IMR-90 (cell line): ENCODE measurements around the gene SMIM33.

Experiments used
- MXI1 ChIP-seq: IDR thresholded peaks from 2 replicates; pipeline ENCODE4 v1.6.1; 2012; ENCODE audit warnings: low read depth, mild to moderate bottlenecking, low read length, moderate library complexity, borderline replicate concordance
- POLR2A ChIP-seq: IDR thresholded peaks from 2 replicates; pipeline ENCODE4 v1.6.1; 2012; ENCODE audit warnings: mild to moderate bottlenecking, low read depth, low read length
- RAD21 ChIP-seq: IDR thresholded peaks from 2 replicates; pipeline ENCODE4 v1.6.1; 2012; ENCODE audit warnings: low read length, improper control_type of control experiment
- SMC3 ChIP-seq: fragments of 150-350 bp; IDR thresholded peaks from 2 replicates; pipeline ENCODE4 v1.6.1; 2016; ENCODE audit warnings: low read depth, mild to moderate bottlenecking, antibody characterized with exemption, low read length, moderate library complexity
- TF ChIP-seq, protein P1 (sequence below): fragments of 150-350 bp; IDR thresholded peaks from 2 replicates; pipeline ENCODE4 v1.6.1; 2017; ENCODE audit warnings: mild to moderate bottlenecking, antibody characterized with exemption, low read length, low read depth
- TF ChIP-seq, protein P2 (sequence below): conservative IDR thresholded peaks from 2 replicates; pipeline ENCODE4 v1.5.1; 2012; ENCODE audit warnings: mild to moderate bottlenecking, low read depth, low read length, improper control_type of control experiment
- TF ChIP-seq, protein P3 (sequence below): fragments of 150-350 bp; IDR thresholded peaks from 2 replicates; pipeline ENCODE4 v1.6.1; 2016; ENCODE audit warnings: low read depth, mild to moderate bottlenecking, low read length, moderate library complexity, borderline replicate concordance

DNA sequence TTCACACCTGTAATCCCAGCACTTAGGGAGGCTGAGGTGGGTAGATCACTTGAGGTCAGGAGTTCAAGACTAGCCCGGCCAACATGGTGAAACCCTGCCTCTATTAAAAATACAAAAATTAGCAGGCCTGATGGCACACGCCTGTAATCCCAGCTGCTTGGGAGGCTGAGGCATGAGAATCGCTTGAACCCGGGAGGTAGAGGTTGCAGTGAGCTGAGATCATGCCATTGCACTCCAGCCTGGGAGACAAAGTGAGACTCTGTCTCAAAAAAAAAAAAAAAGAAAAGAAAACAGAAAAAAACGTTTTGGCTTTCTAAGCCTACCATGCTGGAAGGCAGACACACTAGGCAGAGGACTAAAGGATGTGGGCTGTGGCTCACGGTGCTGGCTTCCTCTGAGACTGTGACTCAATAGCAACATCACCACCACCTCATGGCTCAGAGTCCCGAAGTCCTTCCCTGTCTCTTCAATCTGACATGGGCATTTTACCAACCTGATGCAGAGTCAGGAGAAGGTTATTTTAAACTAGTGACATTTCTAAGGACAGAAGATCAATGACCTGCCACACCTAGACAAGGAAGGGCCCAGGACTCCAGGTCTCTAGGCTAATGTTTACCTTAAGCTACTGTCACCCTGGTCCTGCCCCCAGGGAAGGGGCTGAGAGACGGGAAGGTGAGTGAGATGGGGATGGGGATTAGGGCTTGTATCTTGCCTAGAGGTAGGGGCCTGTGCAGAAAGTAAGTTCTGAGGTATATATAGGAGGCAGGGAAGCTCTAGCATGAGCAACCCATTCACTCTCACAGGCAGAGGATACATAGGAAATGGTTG, 12.0 kb upstream of the SMIM33 start:
- TF ChIP-seq POLR2A (no peak), SMC3 (no peak), MXI1 (no peak), RAD21 (no peak)
- TF ChIP-seq, protein P1, sequence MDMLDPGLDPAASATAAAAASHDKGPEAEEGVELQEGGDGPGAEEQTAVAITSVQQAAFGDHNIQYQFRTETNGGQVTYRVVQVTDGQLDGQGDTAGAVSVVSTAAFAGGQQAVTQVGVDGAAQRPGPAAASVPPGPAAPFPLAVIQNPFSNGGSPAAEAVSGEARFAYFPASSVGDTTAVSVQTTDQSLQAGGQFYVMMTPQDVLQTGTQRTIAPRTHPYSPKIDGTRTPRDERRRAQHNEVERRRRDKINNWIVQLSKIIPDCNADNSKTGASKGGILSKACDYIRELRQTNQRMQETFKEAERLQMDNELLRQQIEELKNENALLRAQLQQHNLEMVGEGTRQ: no peak
- TF ChIP-seq, protein P2, sequence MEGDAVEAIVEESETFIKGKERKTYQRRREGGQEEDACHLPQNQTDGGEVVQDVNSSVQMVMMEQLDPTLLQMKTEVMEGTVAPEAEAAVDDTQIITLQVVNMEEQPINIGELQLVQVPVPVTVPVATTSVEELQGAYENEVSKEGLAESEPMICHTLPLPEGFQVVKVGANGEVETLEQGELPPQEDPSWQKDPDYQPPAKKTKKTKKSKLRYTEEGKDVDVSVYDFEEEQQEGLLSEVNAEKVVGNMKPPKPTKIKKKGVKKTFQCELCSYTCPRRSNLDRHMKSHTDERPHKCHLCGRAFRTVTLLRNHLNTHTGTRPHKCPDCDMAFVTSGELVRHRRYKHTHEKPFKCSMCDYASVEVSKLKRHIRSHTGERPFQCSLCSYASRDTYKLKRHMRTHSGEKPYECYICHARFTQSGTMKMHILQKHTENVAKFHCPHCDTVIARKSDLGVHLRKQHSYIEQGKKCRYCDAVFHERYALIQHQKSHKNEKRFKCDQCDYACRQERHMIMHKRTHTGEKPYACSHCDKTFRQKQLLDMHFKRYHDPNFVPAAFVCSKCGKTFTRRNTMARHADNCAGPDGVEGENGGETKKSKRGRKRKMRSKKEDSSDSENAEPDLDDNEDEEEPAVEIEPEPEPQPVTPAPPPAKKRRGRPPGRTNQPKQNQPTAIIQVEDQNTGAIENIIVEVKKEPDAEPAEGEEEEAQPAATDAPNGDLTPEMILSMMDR: no peak
- TF ChIP-seq, protein P3, sequence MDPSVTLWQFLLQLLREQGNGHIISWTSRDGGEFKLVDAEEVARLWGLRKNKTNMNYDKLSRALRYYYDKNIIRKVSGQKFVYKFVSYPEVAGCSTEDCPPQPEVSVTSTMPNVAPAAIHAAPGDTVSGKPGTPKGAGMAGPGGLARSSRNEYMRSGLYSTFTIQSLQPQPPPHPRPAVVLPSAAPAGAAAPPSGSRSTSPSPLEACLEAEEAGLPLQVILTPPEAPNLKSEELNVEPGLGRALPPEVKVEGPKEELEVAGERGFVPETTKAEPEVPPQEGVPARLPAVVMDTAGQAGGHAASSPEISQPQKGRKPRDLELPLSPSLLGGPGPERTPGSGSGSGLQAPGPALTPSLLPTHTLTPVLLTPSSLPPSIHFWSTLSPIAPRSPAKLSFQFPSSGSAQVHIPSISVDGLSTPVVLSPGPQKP: no peak
